HG02973 (cell line): ENCODE measurements around the gene BLID.

ENCODE experiments used
- ATAC-seq: cut with Tn5 transposase; IDR thresholded peaks from one replicate; pipeline ENCODE4 v1.9.1; 2021; ENCODE audit warnings: moderate library complexity; ENCODE audit not compliant: unreplicated experiment

Gene BLID

DNA sequence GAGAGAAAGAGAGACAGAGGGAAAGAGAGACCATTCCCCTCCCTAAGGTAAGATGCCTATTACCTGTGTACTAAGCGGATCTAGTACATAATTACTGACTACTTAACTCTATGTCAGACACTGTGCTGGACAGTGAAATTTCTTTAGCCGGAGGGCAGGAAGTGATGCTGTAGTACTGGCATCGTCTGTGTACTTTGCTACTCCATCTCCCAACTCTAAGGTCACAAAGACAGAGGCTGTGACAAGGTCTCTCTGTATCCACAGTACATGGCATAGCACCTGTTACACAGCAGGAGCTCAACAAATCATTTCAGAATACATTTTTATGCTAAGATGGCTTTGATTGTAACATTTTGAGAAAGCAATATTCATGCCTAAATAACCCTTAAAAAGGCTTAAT lies 9.0 kb downstream of the BLID start:
- no peak for ATAC-seq

DNA sequence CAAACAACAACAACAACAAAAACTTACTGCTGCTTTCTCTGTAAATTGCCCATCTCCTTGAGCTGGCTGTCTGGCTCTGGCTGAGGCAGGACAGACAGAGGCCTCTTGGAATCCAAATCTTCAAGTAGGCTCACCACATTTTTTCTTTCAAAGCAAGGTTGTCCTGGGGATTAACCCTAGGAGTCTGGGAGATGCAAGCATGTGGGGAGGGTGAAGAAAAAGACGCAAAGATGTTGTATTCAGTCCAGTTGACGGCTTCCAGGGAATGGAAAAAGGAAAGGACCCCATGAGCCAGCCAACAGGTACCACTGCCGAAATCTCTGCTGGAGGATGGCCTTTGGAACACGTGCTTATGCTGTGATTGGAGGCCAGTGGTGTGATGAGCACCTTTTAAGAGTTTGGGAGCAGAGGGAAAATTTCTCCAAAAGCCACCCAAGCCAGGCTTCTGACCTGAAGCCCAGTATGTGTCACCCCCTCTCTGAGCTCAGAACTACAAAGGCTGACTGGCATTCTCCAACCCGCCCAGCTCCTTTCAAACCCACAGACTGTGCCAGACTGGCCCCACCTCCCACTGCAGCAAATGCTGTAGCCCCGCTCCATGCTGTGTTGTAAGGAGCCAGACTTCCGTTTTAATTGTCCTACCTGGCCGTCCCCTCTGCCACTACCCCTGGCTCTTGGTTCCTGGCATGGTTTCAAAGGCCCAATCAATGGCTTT lies 10.8 kb downstream of the BLID start:
- no peak for ATAC-seq

- no peak for ATAC-seq
These were observed 11.7 kb downstream of the BLID start for GRCh38 chr11:122104341-122104740.

DNA sequence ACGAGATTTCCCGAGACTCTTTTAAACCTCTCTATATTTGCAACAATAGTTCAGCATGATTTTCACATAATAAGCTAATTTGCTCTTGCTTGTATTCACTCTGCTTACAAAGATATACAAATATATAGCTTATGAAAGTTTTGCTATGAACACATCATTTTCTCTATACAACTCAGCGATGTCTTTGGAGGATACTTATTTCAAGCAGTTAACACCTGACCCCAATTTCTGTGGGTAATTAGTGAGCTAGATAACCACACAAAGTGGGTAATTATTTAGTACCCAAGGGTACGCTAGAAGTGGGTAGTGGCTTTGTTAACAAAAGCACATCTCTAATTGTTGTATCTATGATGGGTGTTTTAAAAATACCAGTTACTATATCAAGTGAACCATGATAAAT lies 12.3 kb downstream of the BLID start:
- no peak for ATAC-seq

GRCh38 chr11:122103321-122103720 lies 12.7 kb downstream of the BLID start:
- no peak for ATAC-seq

DNA sequence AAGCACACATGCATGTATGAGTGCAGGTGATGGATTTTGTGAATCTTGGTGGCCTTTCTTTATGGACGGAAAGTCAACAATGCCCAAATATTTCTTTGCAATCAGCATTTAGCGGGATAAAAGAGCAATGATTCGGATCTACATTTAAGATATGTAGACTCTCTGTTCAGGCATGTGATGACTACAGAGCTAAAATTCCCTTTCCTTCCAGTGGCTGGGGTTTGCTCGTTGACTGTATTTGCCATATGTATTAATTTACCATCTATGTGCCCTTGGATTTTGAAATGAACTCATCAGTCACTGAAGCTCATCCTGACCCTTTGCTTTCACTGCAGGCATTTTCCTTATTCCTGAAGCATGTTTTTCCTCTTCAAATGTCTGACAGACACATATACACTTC lies 13.6 kb downstream of the BLID start:
- ATAC-seq: no peak

DNA sequence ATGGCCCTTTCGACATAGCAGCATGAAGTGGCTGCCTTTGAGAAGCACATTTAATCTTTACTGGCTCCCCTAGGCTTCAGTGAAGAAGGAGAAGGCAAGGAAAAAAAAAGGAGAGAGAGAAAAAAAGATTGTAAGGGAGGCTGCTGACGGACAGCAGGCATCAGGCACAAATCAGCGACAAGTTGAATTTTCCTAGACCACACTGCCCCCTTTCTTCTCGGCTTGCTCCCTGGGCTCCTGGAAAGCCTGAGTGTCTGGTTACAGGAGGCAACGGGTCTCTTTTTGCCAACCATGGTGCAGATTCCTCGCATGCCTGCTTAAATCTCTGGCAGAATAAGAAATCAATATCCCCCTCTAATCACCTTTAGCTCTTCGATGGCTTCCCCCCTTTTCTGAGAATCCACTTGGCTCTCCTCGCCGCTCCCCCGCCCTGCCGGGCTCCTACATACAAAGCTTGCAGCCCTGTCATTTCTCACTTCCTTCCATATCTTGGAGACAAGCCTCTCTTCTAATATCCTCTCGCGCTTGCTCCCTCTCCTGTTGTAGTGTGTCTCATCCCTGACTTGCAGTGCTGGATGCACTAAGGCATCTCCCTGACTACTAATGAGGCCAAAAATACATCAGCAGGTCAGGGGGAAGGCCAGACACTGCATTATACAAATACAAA lies 14.3 kb downstream of the BLID start:
- no peak for ATAC-seq

DNA sequence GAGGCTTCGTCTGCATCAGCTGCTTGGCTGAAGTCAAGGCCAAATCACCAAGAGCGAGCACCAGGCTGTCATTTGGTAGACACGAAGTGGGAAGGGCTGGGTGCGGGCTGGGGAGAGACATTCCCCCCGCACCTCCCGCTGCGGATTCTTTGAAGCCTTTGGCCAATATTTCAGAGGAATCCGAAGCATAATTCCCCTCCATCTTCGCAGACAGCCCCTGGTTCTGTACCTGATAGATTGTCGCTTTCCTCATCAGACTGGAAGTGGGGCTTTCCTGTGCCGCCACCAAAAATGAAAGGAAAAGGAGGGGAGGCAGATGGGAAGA lies 15.3 kb downstream of the BLID start:
- no peak for ATAC-seq

DNA sequence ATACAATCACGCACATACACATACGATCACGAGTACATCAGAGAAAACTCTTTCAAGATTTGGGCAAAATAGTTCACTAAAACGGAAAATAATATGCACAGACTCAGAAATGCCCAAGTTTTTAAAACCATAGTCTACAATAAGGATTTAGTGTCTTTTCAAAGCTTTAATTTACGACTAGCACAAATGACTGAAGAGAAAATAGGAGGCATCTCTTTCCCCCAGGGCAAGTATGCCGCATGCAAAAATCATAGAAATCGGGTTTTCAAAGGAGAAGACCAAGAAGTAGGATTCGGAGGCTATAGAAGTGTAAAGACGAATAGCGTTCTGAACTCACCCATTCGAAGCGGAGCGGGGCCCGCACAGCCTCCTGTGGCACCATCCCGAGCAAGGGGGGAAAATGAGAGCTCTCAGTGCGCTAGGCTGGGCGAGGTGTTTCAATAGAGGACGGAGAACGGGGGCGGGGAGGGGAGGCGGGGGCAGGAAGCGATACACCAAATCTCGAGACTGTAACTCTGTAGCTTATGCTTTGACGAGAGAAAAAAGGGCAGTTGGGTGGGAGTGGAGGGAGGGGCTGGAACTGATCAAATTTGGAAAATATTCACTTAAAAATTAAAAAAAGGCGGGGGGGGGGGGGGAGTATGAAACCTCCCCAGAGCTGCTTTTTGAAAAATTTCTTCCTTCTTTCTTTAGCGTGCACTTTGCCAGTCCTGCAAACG lies 15.8 kb downstream of the BLID start:
- ATAC-seq: no peak

- ATAC-seq: no peak
These were observed 16.5 kb downstream of the BLID start for GRCh38 chr11:122099374-122100036.

DNA sequence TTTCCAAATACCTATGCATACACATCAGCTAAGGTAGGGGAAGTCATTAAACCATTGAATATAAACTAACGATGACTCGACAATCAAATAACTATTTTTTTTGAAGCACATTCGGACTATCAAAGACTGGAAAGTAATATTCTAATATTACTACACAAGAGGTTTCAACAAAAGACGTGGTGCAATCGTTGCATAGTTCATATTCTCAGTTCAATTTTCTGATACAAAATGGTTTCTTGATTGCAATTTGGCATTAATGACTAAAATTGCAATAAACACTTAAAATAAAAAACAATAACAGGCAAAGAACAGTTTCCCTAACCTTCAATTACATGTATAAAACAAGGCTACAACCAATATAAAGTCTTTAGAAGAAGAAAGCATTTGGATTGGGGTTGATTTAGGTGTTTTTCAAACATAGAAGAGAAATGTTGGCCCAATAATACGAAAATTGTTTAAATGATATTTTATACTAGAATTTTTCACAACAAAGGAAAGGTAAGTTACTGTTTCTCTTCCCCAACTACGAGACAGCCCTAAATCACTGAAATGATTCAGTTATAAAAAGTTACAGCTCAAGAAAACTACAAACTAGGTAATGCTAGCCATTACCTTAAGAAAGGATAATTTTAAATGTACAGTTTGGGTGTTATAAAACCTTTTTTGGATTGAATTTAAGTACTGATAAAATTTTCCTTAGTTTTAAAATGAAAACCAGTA lies 17.6 kb downstream of the BLID start:
- no peak for ATAC-seq

- no peak for ATAC-seq
These were observed 18.5 kb downstream of the BLID start for GRCh38 chr11:122097419-122098001.

DNA sequence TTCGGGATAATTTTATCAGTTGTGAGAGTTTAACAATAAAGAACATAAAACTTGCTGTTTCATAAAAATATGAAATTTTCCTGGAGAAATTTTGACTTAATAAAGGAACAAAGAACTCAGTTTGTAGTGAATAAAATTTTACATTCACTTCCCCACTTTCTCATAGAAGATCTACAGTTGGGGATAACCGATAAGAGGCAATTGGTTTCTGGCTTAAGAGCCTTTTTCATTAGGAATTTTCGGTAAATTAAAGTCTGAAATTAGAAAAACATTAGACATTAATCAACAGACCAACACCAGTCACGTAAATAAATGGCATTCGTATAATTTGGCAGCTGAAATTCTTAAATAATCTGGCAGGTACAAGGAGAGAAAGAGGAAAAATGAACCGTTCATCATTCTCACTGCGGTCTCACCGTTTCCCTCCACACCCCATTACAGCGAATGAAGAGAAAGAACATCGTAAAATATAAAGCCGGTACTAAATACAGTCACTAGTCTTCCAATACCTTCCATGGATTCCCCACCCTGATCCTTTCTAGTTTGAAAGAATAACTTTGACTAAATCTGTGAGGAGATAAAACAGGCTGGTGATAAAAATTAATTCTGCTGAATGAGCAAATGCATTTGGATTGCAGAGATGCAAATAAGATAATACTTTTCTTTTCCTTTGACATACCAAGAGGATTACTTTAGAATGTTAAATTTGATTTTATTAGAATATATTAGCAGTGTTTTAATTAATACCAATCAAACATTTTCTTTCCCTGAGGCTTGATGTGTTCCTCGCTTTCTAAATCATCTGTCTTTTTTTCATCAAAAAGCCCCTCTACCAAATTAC lies 19.5 kb downstream of the BLID start:
- ATAC-seq: no peak

- ATAC-seq: no peak
These were observed 20.2 kb downstream of the BLID start for GRCh38 chr11:122095681-122096262.

GRCh38 chr11:122094836-122095235 lies 21.2 kb downstream of the BLID start:
- ATAC-seq: no peak

DNA sequence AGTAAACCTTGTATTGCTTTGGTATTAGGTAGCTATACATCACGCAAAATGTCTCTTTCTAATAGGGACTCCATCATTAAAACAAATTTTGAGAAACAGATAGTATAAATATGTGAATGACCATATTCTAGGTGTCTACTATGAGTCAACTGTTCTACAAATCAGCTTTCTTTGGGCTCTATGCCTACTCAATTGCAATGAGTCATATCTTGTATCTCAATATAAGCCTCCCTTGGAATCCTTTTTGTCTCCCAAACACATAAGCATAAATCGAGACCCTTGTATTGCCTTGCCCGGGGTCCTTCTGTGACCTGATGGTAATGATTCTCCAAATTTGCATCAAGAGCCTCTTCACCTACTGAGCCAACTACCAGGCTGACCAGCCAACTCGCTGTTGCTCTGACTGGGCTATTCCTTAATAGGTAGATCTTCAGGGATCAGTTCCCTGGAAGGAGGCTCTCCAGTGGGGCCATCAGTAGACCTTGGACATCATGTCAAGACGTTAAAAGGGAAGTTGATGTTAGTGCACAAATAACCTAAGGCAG lies 22.2 kb downstream of the BLID start:
- ATAC-seq: no peak

DNA sequence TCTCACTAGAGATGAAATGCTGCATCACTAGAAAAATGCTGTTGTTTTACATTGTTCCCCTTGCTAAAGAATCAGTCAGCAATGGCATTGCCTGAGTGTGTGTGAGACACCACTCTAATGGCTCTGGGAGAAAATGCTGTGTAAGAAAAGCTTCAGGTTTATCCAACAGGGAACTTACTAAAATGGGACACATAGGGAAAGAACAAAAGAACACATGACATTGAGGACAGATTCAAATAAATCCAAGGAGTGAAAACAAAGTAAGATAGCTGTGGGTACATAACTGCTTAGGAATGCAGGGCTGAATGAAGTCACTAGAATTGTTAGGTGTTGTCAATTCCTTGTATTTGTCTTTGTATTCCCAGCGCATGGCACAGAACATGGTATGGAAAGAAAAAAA lies 24.2 kb downstream of the BLID start:
- no peak for ATAC-seq

DNA sequence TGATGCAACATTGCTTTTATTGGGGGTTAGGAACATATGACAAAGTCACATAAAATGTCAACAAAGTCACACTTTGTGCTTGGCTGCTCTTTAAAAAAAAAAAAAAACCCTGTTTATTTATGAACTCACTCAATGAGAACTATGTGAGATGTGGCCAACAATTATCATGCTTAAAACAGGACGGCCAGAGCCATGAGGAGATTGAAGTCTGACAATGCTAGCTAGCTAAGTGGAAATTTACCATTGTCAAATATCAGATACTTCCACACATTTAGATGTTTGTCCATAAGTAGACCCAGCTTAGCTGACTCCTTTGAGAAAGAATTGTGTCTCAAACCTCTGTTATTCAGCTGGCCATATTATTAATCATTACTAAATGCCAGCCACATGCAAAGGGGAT lies 26.9 kb downstream of the BLID start:
- no peak for ATAC-seq

GRCh38 chr11:122085712-122086111 lies 30.3 kb downstream of the BLID start:
- ATAC-seq: no peak
